Breast epithelium (tissue), 4 donors: Measurements from ENCODE around the gene SMIM20. TPM values are rescaled to one million over a fixed set of nuclear protein-coding genes. Genes with fewer than 3 reads are reported as not detected.

Experiments used
- DNase-seq, 2 donors: peaks; one replicate each; pipeline ENCODE4 v3.0.0-alpha.2; 2019; ENCODE audit warnings: low spot score in 2 of 2
- H3K27ac ChIP-seq, 2 donors: fragments of 200-600 bp; sonication (generic) in 1 of 2; one replicate each; pipeline ENCODE4 v1.5.1; 2016 to 2019; ENCODE audit warnings: mild to moderate bottlenecking in 1 of 2
- H3K27me3 ChIP-seq, 2 donors: fragments of 200-600 bp; sonication (generic) in 1 of 2; one replicate each; pipeline versions ENCODE4 v1.5.1 to v1.6.0; 2017 to 2019; ENCODE audit warnings: control low read depth in 1 of 2, mild to moderate bottlenecking in 1 of 2
- H3K36me3 ChIP-seq: fragments of 200-600 bp; one replicate; pipeline ENCODE4 v1.5.1; 2019
- H3K4me1 ChIP-seq, 2 donors: fragments of 200-600 bp; sonication (generic); one replicate each; pipeline ENCODE4 v1.5.1; 2016 to 2019; ENCODE audit warnings: control low read depth in 1 of 2
- H3K4me3 ChIP-seq, 3 donors: fragments of 200-600 bp; sonication (generic); 1 replicate in 2 of 3; 2 replicates in 1 of 3; pipeline ENCODE4 v1.5.1; 2016 to 2019; ENCODE audit warnings: mild to moderate bottlenecking in 3 of 3, moderate library complexity in 2 of 3
- H3K9me3 ChIP-seq, 2 donors: fragments of 200-600 bp; sonication (generic) in 1 of 2; one replicate each; pipeline ENCODE4 v1.5.1; 2016 to 2019; ENCODE audit warnings: control low read depth in 1 of 2
- CTCF ChIP-seq, 3 donors: fragments of 450-650 bp; IDR thresholded peaks; one replicate each; pipeline ENCODE4 v1.5.1; 2016 to 2017; ENCODE audit warnings: antibody characterized with exemption in 3 of 3, mild to moderate bottlenecking in 3 of 3, moderate library complexity in 3 of 3
- POLR2A ChIP-seq: fragments of 450-650 bp; IDR thresholded peaks from one replicate; pipeline ENCODE4 v1.6.1; 2016; ENCODE audit warnings: antibody characterized with exemption, mild to moderate bottlenecking, moderate library complexity
- POLR2AphosphoS5 ChIP-seq, 3 donors: sonication (generic); formaldehyde crosslinking; IDR thresholded peaks; one replicate each; pipeline ENCODE4 v1.6.1; 2017; ENCODE audit warnings: antibody characterized with exemption in 3 of 3
- intact Hi-C: fragments of 100-400 bp; cut with DNase I; formaldehyde crosslinking; loops from one replicate; pipeline ENCODE4 v1.15.1; 2023; ENCODE audit warnings: low total_unique reads
- total RNA-seq, 3 donors: library from RNA; depleted of rRNA; stranded (reverse); fragments of >200 nt; gene quantifications; one replicate each; pipeline ENCODE4 v1.1.0, GENCODE V29; 2016

The SMIM20 gene
- total RNA-seq, 3 donors from 2014 or later, result 26.9 to 37.0 (median 29.2) TPM

DNA sequence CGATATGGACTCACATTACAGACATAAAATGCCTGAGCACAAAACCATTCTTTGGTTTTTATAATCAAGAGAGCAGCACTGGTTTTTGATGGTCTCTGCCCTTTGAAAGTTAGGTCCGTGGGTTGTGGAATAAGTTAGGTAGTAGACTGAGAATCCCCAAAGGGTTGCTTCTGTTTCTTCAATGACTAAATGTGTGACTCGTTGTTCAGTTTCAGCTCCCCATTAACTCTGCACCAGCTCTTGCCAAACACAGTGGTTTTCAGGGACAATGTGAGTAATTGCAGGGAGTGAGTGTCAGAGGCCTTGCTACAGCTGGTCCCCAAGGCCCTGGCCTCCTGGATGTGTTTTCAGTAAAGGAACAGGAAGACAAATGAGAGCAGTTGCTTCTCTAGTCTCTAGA is 24.8 kb downstream of the SMIM20 start:
- Histone ChIP-seq H3K27me3 (no peaks in the 10 kb centered on the region), H3K4me3 (no peak overlapping the region), H3K4me1 (no peaks in the 10 kb centered on the region), H3K36me3 (no peaks in the 10 kb centered on the region), H3K9me3 (no peaks in the 10 kb centered on the region), H3K27ac (no peak overlapping the region)
- no peak for DNase-seq
- intact Hi-C loops, result no loop called here
- TF ChIP-seq POLR2A (no peak), POLR2AphosphoS5 (IDR thresholded peaks at IDR 0.05) (no peak), CTCF (IDR thresholded peaks at IDR 0.05) (no peak)

- no peak for DNase-seq
- no peak overlapping the region for H3K4me3 ChIP-seq
- no peaks in the 10 kb centered on the region for H3K9me3 ChIP-seq
- intact Hi-C loops, result no loop called here
- no peaks in the 10 kb centered on the region for H3K27me3 ChIP-seq
- H3K36me3 ChIP-seq, result no peaks in the 10 kb centered on the region
- H3K4me1 ChIP-seq, result no peaks in the 10 kb centered on the region
- TF ChIP-seq POLR2AphosphoS5 (IDR thresholded peaks at IDR 0.05) (no peak), POLR2A (no peak), CTCF (IDR thresholded peaks at IDR 0.05) (no peak)
- H3K27ac ChIP-seq, result no peak overlapping the region
Measured at GRCh38 chr4:25939330-25939729, 25.3 kb downstream of the SMIM20 start.

DNA sequence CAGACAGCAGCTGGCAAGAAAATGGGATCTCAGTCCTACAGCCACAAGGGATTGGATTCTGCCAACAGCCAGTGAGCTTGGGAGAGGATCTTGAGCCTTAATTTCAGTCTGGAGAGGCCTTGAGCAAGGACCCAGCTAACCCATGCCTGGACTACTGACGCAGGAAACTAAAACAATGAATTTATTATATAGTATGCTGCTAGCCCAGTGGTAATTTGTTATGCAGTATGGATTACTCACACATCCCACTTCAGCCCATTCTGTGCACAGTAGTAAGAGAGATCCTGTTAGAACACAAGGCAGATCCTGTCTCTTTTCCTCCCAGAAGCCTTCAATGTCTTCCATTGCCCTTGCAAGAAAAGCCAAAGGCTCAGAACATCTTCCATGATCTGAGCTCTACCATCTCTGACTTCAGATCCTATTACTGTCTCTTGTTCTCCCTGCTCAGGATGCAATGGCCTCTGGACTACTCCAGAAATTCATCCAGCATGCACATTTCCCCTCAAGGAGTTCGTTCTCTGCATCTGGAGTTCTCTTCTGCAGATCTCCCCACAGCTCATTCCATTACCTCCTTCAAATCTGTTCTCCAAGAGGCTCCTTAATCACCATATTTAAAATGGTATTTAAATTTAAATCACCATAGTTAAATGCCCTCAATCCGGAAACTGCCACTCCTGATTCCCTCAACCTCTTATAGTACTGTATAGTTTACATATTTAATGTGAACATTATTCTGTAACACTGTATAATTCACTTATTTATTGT is 27.6 kb downstream of the SMIM20 start:
- no peak overlapping the region for H3K27ac ChIP-seq
- no peak for DNase-seq
- H3K9me3 ChIP-seq, result no peaks in the 10 kb centered on the region
- H3K4me3 ChIP-seq, result no peak overlapping the region
- intact Hi-C loops, result no loop called here
- H3K27me3 ChIP-seq, result no peaks in the 10 kb centered on the region
- no peak for TF ChIP-seq POLR2A
- no peaks in the 10 kb centered on the region for H3K4me1 ChIP-seq
- no peaks in the 10 kb centered on the region for H3K36me3 ChIP-seq

DNA sequence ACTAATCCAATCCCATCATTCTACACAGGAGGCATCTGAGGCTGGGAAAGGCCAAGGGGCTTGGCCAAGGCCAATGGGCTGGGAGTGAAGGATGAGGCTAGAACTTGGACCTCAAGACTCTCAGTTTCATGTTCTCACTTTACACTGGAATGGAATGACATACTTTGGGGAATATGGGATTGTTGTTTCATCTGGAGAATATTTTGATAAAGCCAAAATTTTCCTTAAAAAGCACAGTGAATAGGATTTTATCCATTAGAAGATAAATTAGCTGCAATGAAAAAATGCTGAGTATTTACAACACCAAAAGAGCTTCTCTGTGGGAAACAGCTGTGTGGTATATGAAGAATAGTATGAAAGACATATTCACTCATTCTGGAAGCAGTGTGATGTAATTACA is 29.3 kb downstream of the SMIM20 start:
- TF ChIP-seq CTCF (IDR thresholded peaks at IDR 0.05) (no peak), POLR2AphosphoS5 (IDR thresholded peaks at IDR 0.05) (no peak), POLR2A (no peak)
- DNase-seq, result no peak
- Histone ChIP-seq H3K27ac (no peak overlapping the region), H3K9me3 (no peaks in the 10 kb centered on the region), H3K36me3 (no peaks in the 10 kb centered on the region), H3K27me3 (no peaks in the 10 kb centered on the region), H3K4me1 (no peaks in the 10 kb centered on the region), H3K4me3 (no peak overlapping the region)
- intact Hi-C loops, result no loop called here

DNA sequence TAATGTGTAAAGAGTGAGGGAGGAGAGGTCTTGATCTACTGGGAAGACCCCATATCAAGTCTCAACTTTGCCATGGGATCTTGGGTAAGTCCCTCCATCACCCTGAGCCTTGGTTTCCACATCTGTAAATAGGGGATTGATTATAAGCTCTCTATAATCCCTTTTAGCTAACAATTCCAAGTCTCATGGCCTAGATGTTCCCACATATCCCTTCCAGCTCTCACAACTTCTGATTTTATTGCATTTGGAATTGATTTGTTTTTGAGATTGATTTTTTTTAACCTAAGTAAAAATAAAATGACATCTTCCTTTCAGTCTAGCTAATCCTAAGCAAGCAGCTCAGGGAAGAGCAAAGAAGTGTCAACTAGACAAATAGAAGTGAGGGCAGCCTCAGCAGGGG is 29.8 kb downstream of the SMIM20 start:
- intact Hi-C loops, result no loop called here
- H3K27me3 ChIP-seq, result no peaks in the 10 kb centered on the region
- DNase-seq, result no peak

More for the DNA sequence above, 29.8 kb downstream of the SMIM20 start:
- Histone ChIP-seq H3K36me3 (no peaks in the 10 kb centered on the region), H3K4me1 (no peaks in the 10 kb centered on the region), H3K4me3 (no peak overlapping the region), H3K9me3 (no peaks in the 10 kb centered on the region), H3K27ac (no peak overlapping the region)
- TF ChIP-seq CTCF (IDR thresholded peaks at IDR 0.05), result no peak
- TF ChIP-seq POLR2AphosphoS5 (IDR thresholded peaks at IDR 0.05), result no peak
- TF ChIP-seq POLR2A, result no peak
